ENCODE measurements around the gene PIN4.

- no peak for TF ChIP-seq CTCF (IDR thresholded peaks at IDR 0.05; ENCODE audit: low read depth, low read length)
- no peak for TF ChIP-seq POLR2A (IDR thresholded peaks at IDR 0.05; ENCODE audit: extremely low read depth, insufficient read length)
- no peak for TF ChIP-seq MAX (IDR thresholded peaks at IDR 0.05; ENCODE audit: low read depth, low read length)
- TF ChIP-seq MYC (IDR thresholded peaks at IDR 0.05; ENCODE audit: low read depth, low read length), result no peak
These were observed 16.0 kb upstream of the PIN4 start for GRCh38 chrX:72165551-72165950.

All from NB4 (cell line).